NCI-H2081 (cell line): ENCODE data around the gene PRIM2.
"Not testable (repeated sequence)": the region's sequence is repeated elsewhere in the genome, so short reads cannot be mapped to it uniquely, and the experiment has no call there.

Experiments used
- DNase-seq, 2 experiments: peaks; one replicate each; lab custom pipeline; 2025; lab: John Stamatoyannopoulos, UW

The PRIM2 gene

GRCh38 chr6:57445379-57445778 lies 127.9 kb downstream of the PRIM2 start:
- not testable (repeated sequence) for DNase-seq

GRCh38 chr6:57445790-57446468 lies 128.5 kb downstream of the PRIM2 start:
- DNase-seq: not testable (repeated sequence)

GRCh38 chr6:57449496-57450066 lies 132.2 kb downstream of the PRIM2 start:
- DNase-seq: not testable (repeated sequence)

GRCh38 chr6:57459781-57460180 lies 142.4 kb downstream of the PRIM2 start:
- DNase-seq: not testable (repeated sequence)

- not testable (repeated sequence) for DNase-seq
Observed at GRCh38 chr6:57461022-57461421, 143.6 kb downstream of the PRIM2 start.

GRCh38 chr6:57463809-57464208 lies 146.4 kb downstream of the PRIM2 start:
- DNase-seq: not testable (repeated sequence)

- DNase-seq: not testable (repeated sequence)
Observed at GRCh38 chr6:57465968-57466367, 148.5 kb downstream of the PRIM2 start.

GRCh38 chr6:57469072-57469471 lies 151.6 kb downstream of the PRIM2 start:
- DNase-seq: no peak

GRCh38 chr6:57470148-57470547 lies 152.7 kb downstream of the PRIM2 start:
- DNase-seq: not testable (repeated sequence)

- not testable (repeated sequence) for DNase-seq
Observed at GRCh38 chr6:57471314-57471864, 154.0 kb downstream of the PRIM2 start.

GRCh38 chr6:57472861-57473362 lies 155.5 kb downstream of the PRIM2 start:
- not testable (repeated sequence) for DNase-seq

- not testable (repeated sequence) for DNase-seq
Observed at GRCh38 chr6:57474862-57475475, 157.5 kb downstream of the PRIM2 start.

- not testable (repeated sequence) for DNase-seq
Observed at GRCh38 chr6:57475656-57476055, 158.2 kb downstream of the PRIM2 start.

GRCh38 chr6:57480194-57480593 lies 162.8 kb downstream of the PRIM2 start:
- not testable (repeated sequence) for DNase-seq

GRCh38 chr6:57481121-57481520 lies 163.7 kb downstream of the PRIM2 start:
- not testable (repeated sequence) for DNase-seq

GRCh38 chr6:57482471-57482870 lies 165.0 kb downstream of the PRIM2 start:
- DNase-seq: not testable (repeated sequence)

GRCh38 chr6:57486494-57487081 lies 169.2 kb downstream of the PRIM2 start:
- not testable (repeated sequence) for DNase-seq

GRCh38 chr6:57488551-57488950 lies 171.1 kb downstream of the PRIM2 start:
- not testable (repeated sequence) for DNase-seq

- DNase-seq: not testable (repeated sequence)
Observed at GRCh38 chr6:57489887-57490286, 172.5 kb downstream of the PRIM2 start.

- DNase-seq: not testable (repeated sequence)
Observed at GRCh38 chr6:57491795-57492194, 174.4 kb downstream of the PRIM2 start.

- not testable (repeated sequence) for DNase-seq
Observed at GRCh38 chr6:57496251-57496650, 178.8 kb downstream of the PRIM2 start.

GRCh38 chr6:57500368-57501021 lies 183.1 kb downstream of the PRIM2 start:
- DNase-seq: not testable (repeated sequence)
